Measurements from ENCODE around the gene PSME3.

DNA sequence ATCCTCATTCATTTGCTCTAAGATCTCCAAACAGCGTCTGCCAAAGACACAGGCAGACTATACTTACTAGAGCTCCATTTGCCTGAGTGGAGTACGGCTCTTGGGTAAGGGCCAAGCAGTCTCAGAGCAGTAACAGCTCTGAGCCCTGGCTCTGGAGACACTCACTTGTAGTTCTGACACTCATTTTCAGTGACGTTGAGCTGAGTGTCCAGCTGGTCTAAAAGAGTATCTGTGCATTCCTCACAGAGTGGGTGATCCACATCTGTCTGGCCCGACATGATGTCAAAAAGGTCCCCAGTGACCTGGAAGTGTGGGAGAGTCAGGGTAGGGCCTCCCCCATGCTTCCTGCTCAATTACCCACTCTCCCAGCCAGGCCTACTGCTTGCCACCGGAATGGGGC lies 14.8 kb upstream of the PSME3 start:
- TF ChIP-seq POLR2AphosphoS5 (IDR thresholded peaks at IDR 0.05; ENCODE audit: borderline replicate concordance, low read depth, low read length) (no peak), EZH2 (IDR thresholded peaks at IDR 0.05) (no peak)
